GM21723 (cell line): ENCODE results near the gene CENPA.
A peak's percentile ranks its signal among the peaks of the same experiment; 100 is the strongest.
"Not testable (repeated sequence)": the region's sequence is repeated elsewhere in the genome, so short reads cannot be mapped to it uniquely, and the experiment has no call there.

Experiments
- ATAC-seq: cut with Tn5 transposase; IDR thresholded peaks from one replicate; pipeline ENCODE4 v1.9.1; 2021; ENCODE audit warnings: mild to moderate bottlenecking, moderate library complexity; ENCODE audit not compliant: unreplicated experiment

The CENPA gene

GRCh38 chr2:26759845-26760244 lies 26.0 kb upstream of the CENPA start:
- no peak for ATAC-seq

GRCh38 chr2:26760991-26761390 lies 24.9 kb upstream of the CENPA start:
- not testable (repeated sequence) for ATAC-seq

DNA sequence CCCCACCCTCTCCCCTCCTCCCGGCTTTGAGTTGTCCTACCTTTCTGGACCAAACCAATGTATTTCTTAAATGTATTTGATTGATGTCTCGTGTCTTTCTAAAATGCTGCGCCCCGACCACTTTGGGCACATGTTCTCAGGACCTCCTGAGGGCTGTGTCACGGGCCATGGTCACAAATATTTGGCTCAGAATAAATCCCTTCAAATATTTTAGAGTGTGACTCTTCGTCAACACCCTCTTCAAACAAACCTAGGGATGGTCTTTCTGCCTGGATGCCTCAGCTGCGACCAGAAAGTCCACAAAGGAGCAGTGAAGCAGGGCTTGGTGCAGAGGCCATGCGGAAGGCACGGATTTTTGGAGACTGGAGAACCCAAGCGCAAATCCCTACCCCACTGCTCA lies 22.8 kb upstream of the CENPA start:
- no peak for ATAC-seq

DNA sequence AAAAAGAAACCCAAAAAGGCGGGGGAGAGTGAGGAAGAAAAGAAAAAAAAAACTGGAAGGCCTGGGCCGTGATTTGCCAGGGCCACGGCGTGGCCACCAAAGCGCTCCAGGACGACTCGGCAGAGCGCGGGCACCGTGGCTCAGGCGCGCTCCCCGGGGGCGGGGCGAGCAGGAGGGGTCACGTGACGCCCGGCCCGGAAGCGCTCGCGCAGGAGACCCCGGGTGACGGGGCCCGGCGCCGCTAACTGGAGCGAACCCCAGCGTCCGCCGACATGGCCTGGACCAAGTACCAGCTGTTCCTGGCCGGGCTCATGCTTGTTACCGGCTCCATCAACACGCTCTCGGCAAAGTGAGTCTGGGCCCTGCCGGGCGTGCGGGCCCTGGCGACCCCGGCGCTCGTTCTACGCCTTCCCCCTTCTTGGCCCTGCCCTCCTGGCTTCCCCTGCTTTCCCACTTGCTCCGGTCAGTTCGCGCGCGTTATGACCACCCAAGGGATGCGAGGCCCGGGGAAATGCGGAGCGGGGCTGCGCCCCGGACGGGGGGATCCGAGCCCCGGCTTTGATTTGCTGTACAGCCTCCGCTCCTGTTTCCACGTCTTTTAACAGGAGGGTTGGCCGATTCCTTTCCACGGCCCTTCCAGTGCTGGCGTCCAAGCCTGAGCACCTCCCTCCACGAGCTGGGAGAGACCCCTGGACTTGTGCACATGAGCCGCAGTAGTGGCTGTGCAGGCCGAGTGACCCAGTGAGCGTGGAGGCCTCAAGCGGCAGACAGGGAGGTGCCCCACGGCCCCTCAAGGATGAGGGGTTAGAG lies 21.6 kb upstream of the CENPA start, which contains the start of gene SLC35F6:
Gene SLC35F6, plus strand, starts transcription at position 207 of the 810 bp plus-strand sequence. Its CDS starts 66 bp downstream, at position 273.
- peak; percentile 83 for ATAC-seq

DNA sequence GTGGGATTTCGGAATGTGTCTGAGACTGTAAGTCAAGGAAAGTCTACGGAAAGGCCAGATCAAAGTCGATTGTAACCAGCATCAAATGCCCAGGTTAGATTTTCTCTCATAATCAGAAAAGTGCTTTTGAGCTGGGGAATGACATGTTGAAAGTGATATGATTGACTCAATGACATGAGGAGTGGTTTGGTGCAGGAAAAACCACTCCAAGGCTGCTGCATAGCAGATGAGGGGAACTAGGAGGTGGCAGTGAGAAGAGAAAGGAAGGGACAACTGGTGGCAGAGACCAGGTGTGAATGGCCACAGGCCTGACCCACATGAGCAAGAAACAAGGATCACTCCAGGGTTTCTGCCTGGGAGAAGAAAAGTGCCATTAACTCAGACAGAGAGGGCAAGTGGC lies 20.9 kb upstream of the CENPA start:
- no peak for ATAC-seq

GRCh38 chr2:26765475-26766200 lies 20.2 kb upstream of the CENPA start:
- no peak for ATAC-seq

DNA sequence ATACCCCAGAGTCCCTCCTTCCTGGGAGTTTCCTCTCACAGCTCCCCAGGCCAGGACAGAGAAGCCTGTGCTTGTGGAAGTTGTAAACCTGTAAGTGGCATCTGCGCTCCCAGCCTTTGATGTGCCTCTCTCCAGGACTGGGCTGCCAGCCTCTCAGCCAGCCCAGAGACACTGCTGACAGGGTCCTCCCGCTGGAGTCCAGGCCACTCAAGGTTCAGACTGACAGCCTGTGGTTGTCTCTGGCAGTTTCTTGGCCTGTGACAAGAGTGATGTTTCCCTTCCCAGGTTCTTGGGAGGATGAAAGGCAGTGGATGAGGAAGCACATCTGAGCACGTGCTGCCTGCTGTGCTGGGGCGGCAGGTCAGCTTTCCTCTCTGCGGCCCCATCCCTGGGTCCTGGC lies 18.7 kb upstream of the CENPA start:
- no peak for ATAC-seq

GRCh38 chr2:26767894-26768487 lies 17.9 kb upstream of the CENPA start:
- ATAC-seq: no peak

- no peak for ATAC-seq
Measured at GRCh38 chr2:26768759-26769088, 17.1 kb upstream of the CENPA start.

GRCh38 chr2:26769089-26769761 lies 16.6 kb upstream of the CENPA start:
- ATAC-seq: no peak

DNA sequence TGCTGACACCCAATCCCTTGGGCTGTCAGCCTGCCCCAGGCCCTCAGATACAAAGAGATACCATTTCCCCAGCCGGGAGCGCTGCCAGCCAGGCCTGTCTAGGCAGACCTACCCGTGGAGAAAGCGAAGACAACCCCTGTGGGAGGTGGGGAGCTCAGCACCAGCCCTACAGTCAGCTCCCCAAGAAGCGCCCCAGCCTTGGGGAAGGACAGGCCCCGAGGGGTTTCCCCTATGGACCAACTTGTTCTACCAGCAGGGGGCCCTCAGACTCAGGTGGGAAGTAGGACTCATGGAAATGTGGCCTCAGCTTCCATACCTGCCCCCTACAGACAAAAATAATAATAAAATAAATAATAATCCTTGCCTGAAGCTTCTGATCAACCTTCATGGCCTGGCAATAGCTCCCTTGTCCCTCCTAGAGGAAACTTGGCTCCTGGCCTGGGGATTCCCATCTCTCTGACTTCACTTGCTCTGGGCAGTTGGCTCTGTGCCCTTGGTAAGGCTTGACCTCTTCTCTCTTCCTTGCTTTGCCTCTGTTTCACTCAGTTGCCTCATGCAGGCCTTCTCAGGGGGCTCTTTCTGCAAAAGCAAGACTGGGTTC lies 14.8 kb upstream of the CENPA start:
- no peak for ATAC-seq

GRCh38 chr2:26772064-26773001 lies 13.5 kb upstream of the CENPA start:
- ATAC-seq: no peak

GRCh38 chr2:26776195-26776800 lies 9.6 kb upstream of the CENPA start:
- no peak for ATAC-seq

DNA sequence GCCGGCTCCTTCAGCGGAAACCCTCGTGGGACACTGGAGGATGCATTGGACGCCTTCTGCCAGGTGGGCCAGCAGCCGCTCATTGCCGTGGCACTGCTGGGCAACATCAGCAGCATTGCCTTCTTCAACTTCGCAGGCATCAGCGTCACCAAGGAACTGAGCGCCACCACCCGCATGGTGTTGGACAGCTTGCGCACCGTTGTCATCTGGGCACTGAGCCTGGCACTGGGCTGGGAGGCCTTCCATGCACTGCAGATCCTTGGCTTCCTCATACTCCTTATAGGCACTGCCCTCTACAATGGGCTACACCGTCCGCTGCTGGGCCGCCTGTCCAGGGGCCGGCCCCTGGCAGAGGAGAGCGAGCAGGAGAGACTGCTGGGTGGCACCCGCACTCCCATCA lies 7.8 kb upstream of the CENPA start:
- no peak for ATAC-seq

GRCh38 chr2:26778507-26778906 lies 7.3 kb upstream of the CENPA start:
- no peak for ATAC-seq

- ATAC-seq: no peak
Measured at GRCh38 chr2:26780203-26780760, 5.6 kb upstream of the CENPA start.

GRCh38 chr2:26782876-26783704 lies 2.8 kb upstream of the CENPA start:
- no peak for ATAC-seq

DNA sequence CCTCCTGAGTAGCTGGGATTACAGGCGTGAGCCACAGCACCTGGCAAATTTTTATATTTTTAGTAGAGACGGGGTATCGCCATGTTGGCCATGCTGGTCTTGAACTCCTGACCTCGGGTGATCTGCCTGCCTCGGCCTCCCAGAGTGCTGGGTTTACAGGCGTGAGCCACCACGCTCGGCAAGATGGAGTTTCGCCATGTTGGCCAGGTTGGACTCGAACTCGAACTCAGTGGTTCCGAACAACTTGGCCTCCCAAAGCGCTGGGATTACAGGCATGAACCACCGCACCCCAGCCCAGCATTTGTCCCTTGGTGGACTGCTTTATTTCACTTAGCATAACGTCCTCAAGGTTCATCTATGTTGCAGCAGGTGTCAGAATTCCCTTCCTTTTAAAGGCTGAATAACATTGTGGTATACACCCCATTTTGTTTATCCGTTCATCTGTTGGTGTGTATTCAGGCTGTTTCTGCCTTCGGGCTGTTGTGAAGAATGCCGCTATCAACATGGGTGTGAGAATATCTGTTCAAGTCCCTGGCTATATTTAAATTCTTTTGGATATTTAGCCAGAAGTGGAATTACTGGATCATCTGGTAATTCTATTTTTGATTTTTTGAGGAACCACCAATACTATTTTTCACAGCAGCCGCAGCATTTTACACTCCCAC lies 1.2 kb upstream of the CENPA start:
- ATAC-seq: no peak
